Astrocyte of the spinal cord (primary cell): ENCODE results near the gene LRRTM4.
"Not testable (repeated sequence)": the region's sequence is repeated elsewhere in the genome, so short reads cannot be mapped to it uniquely, and the experiment has no call there.

Source experiments
- DNase-seq: peaks from one replicate; pipeline ENCODE4 v3.0.0; 2011; ENCODE audit warnings: low read depth, low spot score
- H3K4me3 ChIP-seq: 2 replicates; pipeline ENCODE4 v1.5.1; 2011; ENCODE audit warnings: low read depth, mild to moderate bottlenecking, low read length, moderate library complexity
- in situ Hi-C: cut with HindIII; loops from 2 replicates; pipeline ENCODE4 v1.10.0; 2017; ENCODE audit warnings: low sequenced_read_pairs
- TF ChIP-seq, protein P1 (sequence below): IDR thresholded peaks from 2 replicates; pipeline ENCODE4 v1.5.1; 2012; ENCODE audit warnings: low read depth, mild to moderate bottlenecking, low read length, inconsistent platforms

Gene LRRTM4

DNA sequence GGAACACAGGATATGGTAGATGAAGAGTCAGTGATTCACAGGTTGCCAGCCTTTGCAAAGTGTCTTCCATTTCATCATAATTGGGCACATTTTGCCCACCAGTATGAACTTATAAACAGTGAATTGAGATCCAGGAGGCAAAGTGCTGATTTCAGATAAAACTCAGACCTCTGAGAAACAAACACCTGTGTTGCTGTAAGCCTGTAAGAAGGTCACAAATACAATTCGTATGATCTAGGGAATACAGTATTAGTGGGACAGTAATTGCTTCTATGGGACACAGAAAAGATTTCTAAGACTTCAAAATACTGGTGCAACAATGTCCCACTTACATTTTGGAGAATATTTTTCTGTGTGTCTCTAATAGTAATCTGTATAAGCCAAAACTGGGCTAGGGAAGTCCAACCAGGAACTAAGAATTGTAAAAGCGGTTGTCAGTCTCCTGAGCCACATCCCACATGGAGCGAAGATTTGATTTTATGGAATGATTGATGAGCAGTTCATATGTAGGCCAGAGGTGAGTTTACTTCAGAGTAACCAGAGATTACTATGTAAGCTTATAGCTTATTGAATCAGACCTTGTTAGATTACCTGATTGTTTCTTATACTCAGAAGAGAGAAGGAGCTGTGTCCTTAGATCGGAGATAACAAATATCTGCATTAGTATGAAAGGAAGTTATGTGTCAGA, 728.4 kb downstream of the LRRTM4 start:
- TF ChIP-seq, protein P1, sequence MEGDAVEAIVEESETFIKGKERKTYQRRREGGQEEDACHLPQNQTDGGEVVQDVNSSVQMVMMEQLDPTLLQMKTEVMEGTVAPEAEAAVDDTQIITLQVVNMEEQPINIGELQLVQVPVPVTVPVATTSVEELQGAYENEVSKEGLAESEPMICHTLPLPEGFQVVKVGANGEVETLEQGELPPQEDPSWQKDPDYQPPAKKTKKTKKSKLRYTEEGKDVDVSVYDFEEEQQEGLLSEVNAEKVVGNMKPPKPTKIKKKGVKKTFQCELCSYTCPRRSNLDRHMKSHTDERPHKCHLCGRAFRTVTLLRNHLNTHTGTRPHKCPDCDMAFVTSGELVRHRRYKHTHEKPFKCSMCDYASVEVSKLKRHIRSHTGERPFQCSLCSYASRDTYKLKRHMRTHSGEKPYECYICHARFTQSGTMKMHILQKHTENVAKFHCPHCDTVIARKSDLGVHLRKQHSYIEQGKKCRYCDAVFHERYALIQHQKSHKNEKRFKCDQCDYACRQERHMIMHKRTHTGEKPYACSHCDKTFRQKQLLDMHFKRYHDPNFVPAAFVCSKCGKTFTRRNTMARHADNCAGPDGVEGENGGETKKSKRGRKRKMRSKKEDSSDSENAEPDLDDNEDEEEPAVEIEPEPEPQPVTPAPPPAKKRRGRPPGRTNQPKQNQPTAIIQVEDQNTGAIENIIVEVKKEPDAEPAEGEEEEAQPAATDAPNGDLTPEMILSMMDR: no peak
- H3K4me3 ChIP-seq: no peak overlapping the region
- in situ Hi-C loops: no loop called here
- no peak for DNase-seq

- DNase-seq, H3K4me3 ChIP-seq, in situ Hi-C loops: not testable (repeated sequence)
These were observed 740.9 kb downstream of the LRRTM4 start for GRCh38 chr2:76781313-76781712.

GRCh38 chr2:76763276-76763675, 758.9 kb downstream of the LRRTM4 start:
- in situ Hi-C loops: no loop called here
- no peak overlapping the region for H3K4me3 ChIP-seq
- no peak for DNase-seq
- TF ChIP-seq, protein P1: no peak

GRCh38 chr2:76760367-76760704, 761.8 kb downstream of the LRRTM4 start:
- in situ Hi-C loops: no loop called here
- H3K4me3 ChIP-seq: no peak overlapping the region
- DNase-seq: no peak
- TF ChIP-seq, protein P1: no peak

DNA sequence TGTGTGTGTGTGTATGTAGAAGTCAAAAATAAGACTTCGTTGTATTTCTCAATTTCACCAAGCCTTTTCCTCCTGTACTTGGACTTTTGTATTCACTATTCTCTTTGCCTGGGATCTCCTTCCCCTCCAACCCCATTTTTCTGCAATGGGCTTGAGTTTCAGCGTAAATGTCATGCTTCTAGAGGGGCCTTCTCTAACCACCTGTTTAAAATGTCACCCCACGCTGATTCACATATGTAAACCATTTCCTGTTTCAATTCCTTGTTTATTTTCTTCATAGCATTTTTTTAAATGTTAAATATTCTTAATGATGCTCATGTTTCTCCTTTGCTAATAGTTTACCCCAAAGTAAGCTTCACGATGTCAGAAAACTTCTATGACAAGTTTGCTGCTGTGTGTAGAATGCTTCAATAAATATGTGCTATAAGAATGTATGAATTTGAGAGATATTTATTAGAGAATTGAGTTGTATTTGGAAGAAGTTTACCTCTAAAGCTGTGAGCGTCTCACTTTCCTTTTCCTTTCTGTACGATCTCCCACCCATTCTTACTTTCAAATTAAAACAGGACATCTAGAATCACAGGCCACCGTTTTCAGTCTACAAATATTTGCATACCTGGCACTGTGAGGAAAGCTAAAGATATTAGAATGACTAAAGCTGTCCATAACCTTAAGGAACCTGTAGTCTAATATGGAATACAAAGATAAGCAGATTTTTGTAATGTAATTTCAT, 762.4 kb downstream of the LRRTM4 start:
- in situ Hi-C loops: no loop called here
- TF ChIP-seq, protein P1: no peak
- H3K4me3 ChIP-seq: no peak overlapping the region
- no peak for DNase-seq

- TF ChIP-seq, protein P1: no peak
- in situ Hi-C loops: no loop called here
- H3K4me3 ChIP-seq: no peak overlapping the region
- DNase-seq: no peak
These were observed 769.7 kb downstream of the LRRTM4 start for GRCh38 chr2:76752506-76752905.

- TF ChIP-seq, protein P1: no peak
- H3K4me3 ChIP-seq: no peak overlapping the region
- in situ Hi-C loops: no loop called here
- peak; percentile 0 for DNase-seq
These were observed 772.3 kb downstream of the LRRTM4 start for GRCh38 chr2:76749858-76750257.
